AG09319 (cell line): ENCODE results near the gene MIEF1.

ENCODE experiments used
- DNase-seq: peaks from one replicate; pipeline ENCODE4 v3.0.0-alpha.2; 2010; ENCODE audit warnings: low read depth; ENCODE audit errors: extremely low read depth
- TF ChIP-seq, protein P1 (sequence below): IDR thresholded peaks from 2 replicates; pipeline ENCODE4 v1.5.1; 2011; ENCODE audit warnings: low read depth, mild to moderate bottlenecking, inconsistent platforms, low read length, moderate library complexity

The MIEF1 gene

DNA sequence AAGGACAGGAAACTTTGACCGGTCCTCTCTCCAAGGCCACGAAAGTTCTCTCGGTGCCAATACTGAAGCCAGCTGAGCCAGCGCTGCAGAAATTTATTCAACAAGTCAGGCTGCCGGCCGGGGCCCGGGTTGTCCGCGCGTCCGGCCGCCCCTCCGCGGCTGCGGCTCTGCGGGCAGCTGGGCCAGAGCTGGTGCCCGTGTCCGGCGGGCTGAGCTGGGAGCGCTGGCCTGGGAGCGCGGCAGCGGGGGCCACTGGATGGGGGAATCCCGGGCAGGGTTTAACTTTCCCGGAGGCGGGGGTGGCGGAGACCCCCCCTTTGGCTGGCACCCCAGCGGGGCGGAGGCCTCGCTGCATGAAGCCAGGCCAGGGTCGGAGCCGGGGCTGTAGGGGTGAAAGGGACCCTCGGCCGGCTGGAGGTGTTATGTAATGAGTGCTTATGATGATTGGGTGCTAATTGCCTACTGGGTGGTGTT is 56.2 kb downstream of the MIEF1 start:
- TF ChIP-seq, protein P1, sequence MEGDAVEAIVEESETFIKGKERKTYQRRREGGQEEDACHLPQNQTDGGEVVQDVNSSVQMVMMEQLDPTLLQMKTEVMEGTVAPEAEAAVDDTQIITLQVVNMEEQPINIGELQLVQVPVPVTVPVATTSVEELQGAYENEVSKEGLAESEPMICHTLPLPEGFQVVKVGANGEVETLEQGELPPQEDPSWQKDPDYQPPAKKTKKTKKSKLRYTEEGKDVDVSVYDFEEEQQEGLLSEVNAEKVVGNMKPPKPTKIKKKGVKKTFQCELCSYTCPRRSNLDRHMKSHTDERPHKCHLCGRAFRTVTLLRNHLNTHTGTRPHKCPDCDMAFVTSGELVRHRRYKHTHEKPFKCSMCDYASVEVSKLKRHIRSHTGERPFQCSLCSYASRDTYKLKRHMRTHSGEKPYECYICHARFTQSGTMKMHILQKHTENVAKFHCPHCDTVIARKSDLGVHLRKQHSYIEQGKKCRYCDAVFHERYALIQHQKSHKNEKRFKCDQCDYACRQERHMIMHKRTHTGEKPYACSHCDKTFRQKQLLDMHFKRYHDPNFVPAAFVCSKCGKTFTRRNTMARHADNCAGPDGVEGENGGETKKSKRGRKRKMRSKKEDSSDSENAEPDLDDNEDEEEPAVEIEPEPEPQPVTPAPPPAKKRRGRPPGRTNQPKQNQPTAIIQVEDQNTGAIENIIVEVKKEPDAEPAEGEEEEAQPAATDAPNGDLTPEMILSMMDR: no peak

DNA sequence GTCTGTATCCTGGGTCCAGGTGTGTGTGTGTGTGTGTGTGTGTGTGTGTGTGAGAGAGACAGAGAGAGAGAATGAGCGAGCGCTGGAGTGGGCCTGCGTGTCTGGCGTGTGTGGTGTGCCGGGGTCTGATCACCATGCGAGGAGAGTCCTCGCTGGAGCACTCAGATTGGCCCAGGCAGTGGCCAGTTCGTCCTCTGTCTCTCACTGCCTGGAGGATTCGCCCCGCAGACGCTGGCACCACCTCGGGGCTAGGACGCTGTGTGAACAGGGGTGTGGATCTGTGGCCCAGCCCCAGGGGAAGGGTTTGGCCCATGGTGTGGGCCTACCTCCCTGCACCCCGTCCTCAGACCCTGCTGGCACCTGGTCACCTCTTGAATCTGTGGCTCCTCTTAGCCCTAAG is 56.9 kb downstream of the MIEF1 start:
- no peak for DNase-seq
- TF ChIP-seq, protein P1: no peak

More for the DNA sequence above, 56.2 kb downstream of the MIEF1 start:
- DNase-seq: no peak

DNA sequence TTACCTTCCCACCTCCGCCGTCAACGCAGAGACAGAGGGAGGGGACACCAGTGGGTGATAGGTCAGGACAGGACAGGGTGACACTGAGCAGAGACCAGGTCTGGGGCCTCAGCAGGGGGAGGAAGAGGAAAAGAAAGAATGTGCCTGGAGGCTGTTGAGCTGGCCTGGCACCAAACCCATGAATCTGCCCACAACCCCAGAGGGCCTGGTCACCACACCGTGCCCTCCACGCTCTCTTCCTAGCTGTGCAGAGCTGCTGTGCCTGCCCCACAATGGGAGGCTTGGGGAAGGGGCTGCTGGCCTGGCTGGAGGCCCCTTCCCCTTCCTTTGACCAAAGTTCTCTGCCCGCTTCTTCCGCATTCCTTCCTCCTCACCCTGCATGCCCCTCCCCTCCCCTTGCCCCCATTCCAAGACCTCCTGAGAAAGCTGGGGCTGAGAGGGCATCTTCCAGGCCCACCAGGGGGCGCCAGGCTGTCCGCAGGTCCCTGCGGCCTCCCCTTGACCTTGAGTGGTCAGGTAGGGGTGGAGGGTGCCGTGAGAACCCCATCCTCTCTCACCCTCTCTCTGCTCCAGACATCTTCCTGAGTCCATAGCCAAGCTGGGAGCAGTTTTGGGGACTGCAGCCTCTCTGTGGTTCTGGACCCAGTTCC is 57.5 kb downstream of the MIEF1 start:
- DNase-seq: no peak
- TF ChIP-seq, protein P1: peak; percentile 35

DNA sequence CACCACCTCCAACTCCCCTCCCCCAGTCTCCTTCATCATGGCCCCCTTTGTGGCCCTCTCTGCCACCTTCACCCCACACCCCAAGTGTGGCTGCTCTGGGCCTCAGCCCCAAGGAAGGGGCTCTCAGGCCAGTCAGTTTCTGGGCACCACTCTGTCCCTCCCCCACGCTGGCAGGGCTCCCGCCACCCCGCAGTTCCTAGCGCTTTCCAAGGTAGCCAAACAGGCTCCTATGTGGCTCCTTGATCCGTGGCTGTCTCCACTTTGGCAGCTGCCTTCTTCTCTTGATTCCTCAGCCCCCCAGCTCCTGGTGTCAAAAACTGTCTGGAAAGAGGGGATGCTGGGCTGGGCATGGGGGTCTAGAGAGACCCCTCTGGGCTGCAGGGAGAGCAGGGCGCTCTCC is 58.0 kb downstream of the MIEF1 start:
- TF ChIP-seq, protein P1: no peak
- DNase-seq: no peak

DNA sequence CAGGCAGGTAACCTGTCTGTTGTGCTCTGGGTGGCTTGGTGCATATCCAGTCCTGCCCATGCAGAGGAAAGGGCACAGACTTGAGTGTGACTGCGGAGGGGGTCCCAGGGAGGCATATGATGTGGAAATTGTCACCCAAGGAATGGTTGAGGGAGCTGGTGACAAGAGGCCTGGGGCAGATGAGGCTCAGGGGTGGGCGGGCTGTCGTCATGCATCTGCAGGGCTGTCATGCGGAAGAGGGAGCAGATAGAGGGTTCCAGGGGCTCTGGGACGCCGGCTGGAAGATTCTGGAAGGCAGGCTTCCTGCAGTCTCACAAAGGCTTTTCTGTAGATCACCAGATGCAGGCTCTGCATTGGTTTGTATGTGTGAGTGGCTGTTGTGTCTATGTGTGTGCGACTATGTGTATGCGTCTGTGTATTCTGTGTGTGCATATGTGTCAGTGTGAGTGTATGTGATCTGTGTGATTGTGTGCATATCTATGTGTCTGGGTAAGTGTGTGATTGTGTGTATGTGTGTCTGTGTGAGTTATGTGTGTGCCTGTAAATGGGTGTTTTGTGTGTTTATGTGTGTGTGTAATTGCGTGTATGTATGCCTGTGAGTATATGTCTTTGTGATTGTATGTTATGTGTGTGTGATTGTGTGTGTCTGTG is 60.9 kb downstream of the MIEF1 start:
- TF ChIP-seq, protein P1: no peak

DNA sequence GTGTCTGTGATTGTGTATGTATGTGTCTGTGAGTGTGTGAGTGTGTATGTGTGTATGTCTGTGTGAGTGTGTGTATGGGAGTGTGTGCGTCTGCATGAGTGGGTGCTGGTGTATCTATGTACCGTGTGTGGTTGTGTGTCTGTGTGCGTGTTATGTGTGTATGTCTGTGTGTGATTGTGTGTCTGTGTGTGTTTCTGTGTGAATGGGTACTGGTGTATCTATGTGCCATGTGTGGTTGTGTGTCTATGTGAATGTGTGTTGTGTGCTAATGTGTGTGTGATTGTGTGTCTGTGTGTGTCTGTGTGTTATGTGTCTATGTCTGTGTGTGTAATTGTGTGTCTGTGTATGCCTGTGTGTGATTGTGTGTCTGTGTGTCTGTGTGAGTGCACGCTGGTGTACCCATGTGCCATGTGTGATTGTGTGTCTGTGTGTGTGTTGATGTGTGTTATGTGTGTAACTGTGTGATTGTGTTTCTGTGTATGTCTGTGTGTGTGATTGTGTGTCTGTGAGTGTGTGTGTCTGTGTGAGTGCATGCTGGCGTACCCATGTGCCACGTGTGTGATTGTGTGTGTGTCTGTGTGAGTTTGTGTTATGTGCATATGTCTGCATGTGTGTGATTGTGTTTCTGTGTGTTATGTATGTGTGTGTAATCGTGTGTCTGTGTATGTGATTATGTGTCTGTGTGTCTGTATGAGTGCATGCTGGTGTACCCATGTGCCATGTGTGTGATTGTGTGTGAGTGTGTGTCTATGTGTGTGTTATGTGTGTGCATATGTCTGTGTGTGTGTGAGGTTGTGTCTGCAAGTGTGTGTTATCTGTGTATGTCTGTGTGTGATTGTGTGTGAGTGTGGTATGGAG is 61.7 kb downstream of the MIEF1 start:
- TF ChIP-seq, protein P1: no peak
- no peak for DNase-seq

More for the DNA sequence above, 60.9 kb downstream of the MIEF1 start:
- DNase-seq: no peak
